ENCODE measurements around the gene GAS2L2. TPM values are rescaled to one million over a fixed set of nuclear protein-coding genes. Genes with fewer than 3 reads are reported as not detected.

GAS2L2 gene
- total and polyA plus RNA-seq, 2 of the 8 experiments (the other 6 are each of a cell fraction or from before 2014, with no cell fraction given): 0.09 to 0.13 TPM

GRCh38 chr17:35701491-35701890, 51.5 kb downstream of the GAS2L2 start:
- FAIRE-seq (no peak), DNase-seq (ENCODE audit: low read depth in 1 of 2, low spot score in 2 of 2) (no peak)
- Histone ChIP-seq H3K9me3 (ENCODE audit: insufficient read depth in 2 of 2, low read depth in 1 of 2, low read length in 1 of 2) (no peaks in the 10 kb centered on the region), H3K79me2 (ENCODE audit: control insufficient read depth in 1 of 2, insufficient read depth in 2 of 2, low read length in 2 of 2) (no peaks in the 10 kb centered on the region), H3K27ac (ENCODE audit: low read depth, low read length) (no peak overlapping the region), H3K4ac (replicated peaks; ENCODE audit: insufficient read length, low read depth, low read length) (no peak overlapping the region), H3K27me3 (replicated peaks in 1 of 4; ENCODE audit: control insufficient read depth in 3 of 4, extremely low read depth in 1 of 4, insufficient read depth in 3 of 4, low read length in 3 of 4) (no peaks in the 10 kb centered on the region), H3K4me3 (ENCODE audit: extremely low read depth in 1 of 4, insufficient read depth in 2 of 4, low read depth in 3 of 4, low read length in 4 of 4) (no peak overlapping the region), H4K5ac (ENCODE audit: insufficient read length, low read depth, low read length) (no peak overlapping the region), H3K4me2 (ENCODE audit: insufficient read depth in 1 of 2, low read depth in 2 of 2, low read length in 2 of 2) (no peak overlapping the region), H3K14ac (ENCODE audit: insufficient read length) (no peak overlapping the region), H3K9ac (replicated peaks in 1 of 4; ENCODE audit: extremely low read depth in 1 of 4, low read depth in 3 of 4, low read length in 3 of 4) (no peak overlapping the region), H3K56ac (replicated peaks; ENCODE audit: insufficient read length, low read depth, low read length) (no peak overlapping the region), H2AK5ac (ENCODE audit: low read depth, low read length) (no peak overlapping the region), H2BK120ac (replicated peaks; ENCODE audit: low read depth, low read length) (no peak overlapping the region), H4K20me1 (replicated peaks in 1 of 2; ENCODE audit: control insufficient read depth in 1 of 2, insufficient read depth in 2 of 2, low read length in 2 of 2) (peaks cover 0 to 6% of the 10 kb centered on the region in 2 experiments), H3K4me1 (replicated peaks in 1 of 4; ENCODE audit: control insufficient read depth in 3 of 4, insufficient read depth in 4 of 4, low read length in 3 of 4) (no peaks in the 10 kb centered on the region), H2BK20ac (ENCODE audit: low read length) (no peak overlapping the region), H3K23ac (ENCODE audit: insufficient read length) (no peak overlapping the region), H3K79me1 (ENCODE audit: low read depth, low read length) (no peaks in the 10 kb centered on the region; the same call in 1 of the 2 replicates), H2BK12ac (ENCODE audit: low read depth, low read length) (no peak overlapping the region), H4K8ac (ENCODE audit: extremely low read depth, insufficient read depth, low read length) (no peak overlapping the region), H2BK5ac (ENCODE audit: low read depth, low read length) (no peak overlapping the region), H2AFZ (ENCODE audit: low read length) (no peak overlapping the region), H4K91ac (replicated peaks; ENCODE audit: insufficient read length, low read length) (no peak overlapping the region), H2BK15ac (ENCODE audit: low read length) (no peak overlapping the region), H3K23me2 (ENCODE audit: low read depth, low read length) (no peaks in the 10 kb centered on the region), H3K18ac (ENCODE audit: extremely low read depth, low read length) (no peak overlapping the region), H3K36me3 (ENCODE audit: control insufficient read depth in 2 of 4, insufficient read depth in 4 of 4, low read length in 3 of 4) (no peaks in the 10 kb centered on the region)
- CTCF ChIA-PET (ENCODE audit: partially characterized antibody): no interaction called here
- WGBS, 2 experiments (ENCODE audit: extremely low coverage in 1 of 2, insufficient coverage in 1 of 2, insufficient read length in 1 of 2, insufficient replicate concordance in 2 of 2, low coverage in 1 of 2, low lambda C conversion rate in 2 of 2, missing lambda C conversion rate in 1 of 2): 78% methylated on average over 5 of the region's 5 CpGs; no CpG with 5 or more reads in 1 of the 2 experiments
- POLR2A ChIA-PET (ENCODE audit: partially characterized antibody): no interaction called here
- TF ChIP-seq RNF2 (IDR thresholded peaks at IDR 0.05; ENCODE audit: borderline replicate concordance, low read depth, low read length, missing control alignments, poor library complexity, severe bottlenecking): no peak
- TF ChIP-seq TCF12 (IDR thresholded peaks at IDR 0.05; ENCODE audit: low read depth, low read length): no peak
- no peak for TF ChIP-seq TAF1 (IDR thresholded peaks at IDR 0.05; ENCODE audit: low read depth, low read length)
- no peak for TF ChIP-seq SRF (IDR thresholded peaks at IDR 0.05; ENCODE audit: low read depth, low read length)
- no peak for TF ChIP-seq TEAD4 (IDR thresholded peaks at IDR 0.05; ENCODE audit: low read depth, low read length)
- no peak for TF ChIP-seq NANOG (IDR thresholded peaks at IDR 0.05; ENCODE audit: insufficient read depth, low read depth, low read length, poor library complexity, severe bottlenecking)
- no peak for TF ChIP-seq RBBP5 (IDR thresholded peaks at IDR 0.05; ENCODE audit: borderline replicate concordance, low read depth, low read length)
- TF ChIP-seq RXRA (IDR thresholded peaks at IDR 0.05; ENCODE audit: insufficient read depth, low read depth, low read length): no peak
- TF ChIP-seq SP4 (IDR thresholded peaks at IDR 0.05; ENCODE audit: low read length): no peak
- TF ChIP-seq SAP30 (IDR thresholded peaks at IDR 0.05; ENCODE audit: insufficient read depth, insufficient replicate concordance, low read length): no peak
- TF ChIP-seq CREB1 (IDR thresholded peaks at IDR 0.05): no peak
- no peak for TF ChIP-seq SP2 (IDR thresholded peaks at IDR 0.05; ENCODE audit: low read length)
- no peak for TF ChIP-seq POLR2A (IDR thresholded peaks at IDR 0.05; ENCODE audit: control extremely low read depth in 1 of 2, low read depth in 2 of 2, low read length in 2 of 2)
- no peak for TF ChIP-seq EGR1 (IDR thresholded peaks at IDR 0.05; ENCODE audit: borderline replicate concordance, low read depth, low read length)
- TF ChIP-seq SIN3A (conservative IDR thresholded peaks at IDR 0.05 in 1 of 2, IDR thresholded peaks at IDR 0.05 in 1 of 2; ENCODE audit: low read depth in 1 of 2, low read length in 2 of 2): no peak
